ENCODE measurements around the gene ALDH3B2. TPM values are rescaled to one million over a fixed set of nuclear protein-coding genes. Genes with fewer than 3 reads are reported as not detected.
"Not testable (repeated sequence)": the region's sequence is repeated elsewhere in the genome, so short reads cannot be mapped to it uniquely, and the experiment has no call there.

Gene ALDH3B2
- total RNA-seq, 2 experiments from 2014 or later, result not detected

GRCh38 chr11:67662142-67662834 is 12.1 kb downstream of the ALDH3B2 start:
- ATAC-seq (ENCODE audit: low read depth), result no peak
- no peak overlapping the region for H3K27ac Mint-ChIP-seq
- H3K4me3 Mint-ChIP-seq, result no peak overlapping the region
- no peaks in the 10 kb centered on the region for H3K36me3 Mint-ChIP-seq
- no peak for DNase-seq
- POLR2A ChIA-PET, result no interaction called here
- no peaks in the 10 kb centered on the region for H3K4me1 Mint-ChIP-seq
- peaks cover 12% of the 10 kb centered on the region for H3K27me3 Mint-ChIP-seq
- H3K9me3 Mint-ChIP-seq, result no peaks in the 10 kb centered on the region

- not testable (repeated sequence) for H3K4me3 Mint-ChIP-seq; ATAC-seq (ENCODE audit: low read depth); H3K27ac Mint-ChIP-seq; H3K36me3 Mint-ChIP-seq; H3K9me3 Mint-ChIP-seq; H3K4me1 Mint-ChIP-seq
- H3K27me3 Mint-ChIP-seq, result peaks cover 12% of the 10 kb centered on the region
- DNase-seq, result peak; percentile 3
- POLR2A ChIA-PET, result interaction anchor here (0.7 kb wide), 2 partner anchors 31 to 256 kb away, joined by 4 to 5 read pairs; partner anchors contain the start of gene NUDT8
Observed at GRCh38 chr11:67660752-67661151, 13.7 kb downstream of the ALDH3B2 start.

GRCh38 chr11:67659651-67660165 is 14.7 kb downstream of the ALDH3B2 start:
- H3K27ac Mint-ChIP-seq; H3K4me3 Mint-ChIP-seq; H3K9me3 Mint-ChIP-seq; ATAC-seq (ENCODE audit: low read depth); POLR2A ChIA-PET; H3K36me3 Mint-ChIP-seq; H3K4me1 Mint-ChIP-seq: not testable (repeated sequence)
- DNase-seq, result peak; percentile 7
- peaks cover 12% of the 10 kb centered on the region for H3K27me3 Mint-ChIP-seq

GRCh38 chr11:67657300-67657699 is 17.1 kb downstream of the ALDH3B2 start:
- no peak for ATAC-seq (ENCODE audit: low read depth)
- no peak overlapping the region for H3K4me3 Mint-ChIP-seq

GRCh38 chr11:67656278-67656922 is 18.0 kb downstream of the ALDH3B2 start:
- Mint-ChIP-seq H3K27me3 (peaks cover 15% of the 10 kb centered on the region), H3K4me1 (no peaks in the 10 kb centered on the region), H3K27ac (no peak overlapping the region), H3K36me3 (peaks cover 3% of the 10 kb centered on the region), H3K4me3 (no peak overlapping the region), H3K9me3 (peaks cover 2% of the 10 kb centered on the region)
- POLR2A ChIA-PET, result interaction anchor here (0.9 kb wide), 1 partner anchor 27 kb away, joined by 3 read pairs; the partner anchor contains the start of gene NUDT8
- ATAC-seq (ENCODE audit: low read depth), result no peak
- peak; percentile 8 for DNase-seq

More at GRCh38 chr11:67657300-67657699, 17.1 kb downstream of the ALDH3B2 start:
- Mint-ChIP-seq H3K36me3 (peaks cover 3% of the 10 kb centered on the region), H3K27ac (no peak overlapping the region), H3K4me1 (no peaks in the 10 kb centered on the region), H3K9me3 (peaks cover 2% of the 10 kb centered on the region), H3K27me3 (peaks cover 14% of the 10 kb centered on the region)
- DNase-seq, result no peak
- POLR2A ChIA-PET, result interaction anchor here (1.1 to 1.5 kb wide), 2 partner anchors 9 to 28 kb away, joined by 3 to 4 read pairs; no protein-coding TSS in a partner anchor

GRCh38 chr11:67654225-67654624 is 20.2 kb downstream of the ALDH3B2 start:
- DNase-seq (peak; percentile 9), ATAC-seq (ENCODE audit: low read depth) (no peak)
- H3K27ac Mint-ChIP-seq, result no peak overlapping the region
- no peak overlapping the region for H3K4me3 Mint-ChIP-seq
- peaks cover 3% of the 10 kb centered on the region for H3K36me3 Mint-ChIP-seq
- peaks cover 14% of the 10 kb centered on the region for H3K27me3 Mint-ChIP-seq
- H3K9me3 Mint-ChIP-seq, result peaks cover 2% of the 10 kb centered on the region
- POLR2A ChIA-PET, result no interaction called here
- H3K4me1 Mint-ChIP-seq, result peaks cover 13% of the 10 kb centered on the region

- Mint-ChIP-seq H3K4me3 (no peak overlapping the region), H3K9me3 (peaks cover 2% of the 10 kb centered on the region), H3K36me3 (peaks cover 3% of the 10 kb centered on the region), H3K27ac (peak overlapping the region; percentile 38), H3K27me3 (peaks cover 14% of the 10 kb centered on the region), H3K4me1 (peaks cover 22% of the 10 kb centered on the region)
- ATAC-seq (ENCODE audit: low read depth) (no peak), DNase-seq (no peak)
- POLR2A ChIA-PET, result no interaction called here
Observed at GRCh38 chr11:67652965-67653845, 21.2 kb downstream of the ALDH3B2 start.

- ATAC-seq (ENCODE audit: low read depth) (no peak), DNase-seq (no peak)
- Mint-ChIP-seq H3K27me3 (peaks cover 14% of the 10 kb centered on the region), H3K4me3 (no peak overlapping the region), H3K27ac (no peak overlapping the region), H3K9me3 (peaks cover 2% of the 10 kb centered on the region), H3K36me3 (peaks cover 3% of the 10 kb centered on the region), H3K4me1 (peaks cover 28% of the 10 kb centered on the region)
- POLR2A ChIA-PET, result interaction anchor here (0.7 to 4.8 kb wide), 3 partner anchors 17 to 1645 kb away, joined by 3 to 44 read pairs (median 6); partner anchors contain the start of gene NUDT8
Observed at GRCh38 chr11:67651976-67652781, 22.2 kb downstream of the ALDH3B2 start.

- no peaks in the 10 kb centered on the region for H3K9me3 Mint-ChIP-seq
- H3K36me3 Mint-ChIP-seq, result no peaks in the 10 kb centered on the region
- H3K4me1 Mint-ChIP-seq, result peaks cover 45% of the 10 kb centered on the region
- peak overlapping the region; percentile 79 for H3K4me3 Mint-ChIP-seq
- peak overlapping the region; percentile 85 for H3K27ac Mint-ChIP-seq
- POLR2A ChIA-PET, result interaction anchor here (0.7 to 4.8 kb wide), 4 partner anchors 20 to 214 kb away, joined by 4 to 44 read pairs (median 7); partner anchors contain the start of gene NUDT8
- ATAC-seq (ENCODE audit: low read depth) (peak; percentile 31), DNase-seq (peak; percentile 38)
- peaks cover 14% of the 10 kb centered on the region for H3K27me3 Mint-ChIP-seq
Observed at GRCh38 chr11:67649634-67650510, 24.6 kb downstream of the ALDH3B2 start.

- Mint-ChIP-seq H3K27me3 (peaks cover 14% of the 10 kb centered on the region), H3K4me1 (peaks cover 46% of the 10 kb centered on the region), H3K9me3 (no peaks in the 10 kb centered on the region), H3K36me3 (no peaks in the 10 kb centered on the region), H3K4me3 (peak overlapping the region; percentile 79), H3K27ac (peak overlapping the region; percentile 85)
- peak; percentile 51 for DNase-seq
- no peak for ATAC-seq (ENCODE audit: low read depth)
- POLR2A ChIA-PET, result interaction anchor here (0.9 to 4.8 kb wide), 5 partner anchors 8 to 211 kb away, joined by 3 to 44 read pairs (median 4); partner anchors contain the start of genes NUDT8 and PTPRCAP
Observed at GRCh38 chr11:67648796-67649613, 25.4 kb downstream of the ALDH3B2 start.

Data from activated naive CD8-positive, alpha-beta T cell treated with anti-CD3 and anti-CD28 coated beads, Interleukin-2, amount 10 ng/mL, durations not matched to agents 7 days and 5 days (primary cell).